ENCODE measurements around the gene ZBTB6. TPM values are rescaled to one million over a fixed set of nuclear protein-coding genes. Genes with fewer than 3 reads are reported as not detected.

The ZBTB6 gene
- total and polyA plus RNA-seq, 9 of the 15 experiments (the other 6 are each of a cell fraction or from before 2014, with no cell fraction given), result 1.4 to 7.2 (median 5.3) TPM

DNA sequence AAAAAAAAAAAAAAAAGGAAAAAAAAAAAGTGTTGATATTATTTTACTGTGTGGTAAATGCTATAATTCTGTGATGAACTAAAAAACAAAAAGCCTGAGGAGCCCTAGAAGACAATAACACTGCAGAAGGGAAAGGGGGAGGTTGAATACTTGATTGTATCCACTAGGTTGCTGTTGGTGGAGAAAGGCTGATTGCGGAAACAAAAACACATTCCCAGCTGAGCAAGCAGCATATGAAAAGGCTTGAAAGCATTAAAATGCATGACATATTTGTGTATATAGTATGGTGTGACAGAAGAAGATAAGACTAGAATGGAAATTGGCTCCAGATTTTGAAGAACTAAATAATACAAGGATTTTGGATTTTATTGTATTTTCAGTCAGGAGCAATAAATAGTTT, 36.6 kb upstream of the ZBTB6 start (continued):
- TF ChIP-seq BRD9 (IDR thresholded peaks at IDR 0.05; ENCODE audit: low read depth, partially characterized antibody), result no peak
- no peak for TF ChIP-seq ZNF282 (CRISPR knock-in tag; IDR thresholded peaks at IDR 0.05)
- TF ChIP-seq HMGN3 (IDR thresholded peaks at IDR 0.05; ENCODE audit: borderline replicate concordance, extremely low read depth, insufficient read length, low read depth, low read length), result no peak
- no peak for TF ChIP-seq TAF15 (IDR thresholded peaks at IDR 0.05; ENCODE audit: low read depth, low read length)

DNA sequence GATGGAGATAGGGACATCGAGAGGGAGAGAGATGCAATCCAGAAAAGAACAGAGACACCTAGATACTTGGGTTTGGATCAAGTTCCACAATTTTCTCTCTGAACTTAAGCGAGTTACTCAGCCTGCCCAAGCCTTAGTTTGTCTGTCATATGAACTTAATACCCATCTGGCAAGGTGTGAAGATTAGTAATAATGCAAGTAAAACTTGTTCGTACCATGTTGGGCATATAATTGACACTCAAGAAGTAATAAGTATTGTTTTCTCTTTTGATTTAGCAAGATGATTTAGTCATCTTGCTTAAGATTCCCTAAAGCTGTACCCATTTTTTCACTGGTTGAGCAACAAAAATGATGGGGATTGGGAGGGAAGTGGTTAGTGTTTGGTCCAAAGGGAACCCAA, 35.2 kb upstream of the ZBTB6 start:
- Histone ChIP-seq H3K79me2 (ENCODE audit: control insufficient read depth, insufficient read depth, low read length) (peaks cover 57% of the 10 kb centered on the region), H3K9me1 (ENCODE audit: control insufficient read depth, insufficient read depth, low read length) (no peaks in the 10 kb centered on the region), H3K9ac (ENCODE audit: insufficient read depth in 1 of 2, low read depth in 2 of 2, low read length in 2 of 2) (no peak overlapping the region), H3K9me3 (replicated peaks; ENCODE audit: control insufficient read depth, insufficient read depth, low read depth, low read length) (no peaks in the 10 kb centered on the region; the same call in 1 of the 2 replicates), H3K4me1 (replicated peaks in 1 of 2; ENCODE audit: control insufficient read depth in 2 of 2, insufficient read depth in 2 of 2, low read length in 2 of 2) (peaks cover 8 to 11% of the 10 kb centered on the region in 2 experiments; a peak in 4 of 5 replicates), H3K27ac (ENCODE audit: extremely low read depth, low read depth, low read length) (no peak overlapping the region), H3K27me3 (ENCODE audit: control insufficient read depth in 2 of 2, insufficient read depth in 2 of 2, low read length in 2 of 2) (no peaks in the 10 kb centered on the region), H4K20me1 (replicated peaks; ENCODE audit: control insufficient read depth, insufficient read depth, low read length) (no peaks in the 10 kb centered on the region), H2AFZ (ENCODE audit: low read depth, low read length) (no peak overlapping the region), H3K36me3 (ENCODE audit: control insufficient read depth, insufficient read depth, low read length) (0 out of 3 replicates have a peak, but pooled peaks cover 3% of the 10 kb centered on the region), H3K4me2 (ENCODE audit: insufficient read depth, low read length) (no peak overlapping the region), H3K4me3 (no peak overlapping the region)
- ChIA-PET POLR2A (interaction anchor here (1.3 kb wide), 1 partner anchor 8 kb away, joined by 5 read pairs; the partner anchor contains the start of gene RABGAP1), CTCF (ENCODE audit: low intra/inter-chr PET ratio) (no interaction called here)
- ATAC-seq (no peak), FAIRE-seq (no peak), DNase-seq (ENCODE audit: extremely low read depth in 1 of 4, low spot score in 3 of 4) (no peak)
- in situ Hi-C loops (cut with MboI) (no loop called here), intact Hi-C loops (cut with micrococcal nuclease) (no loop called here)
- 76% methylated on average over 3 of the region's 3 CpGs for WGBS (ENCODE audit: insufficient coverage, low coverage, missing lambda C conversion rate)
- no TSS peak for BruUV-seq (replicated peaks)
- TF ChIP-seq BRF1 (IDR thresholded peaks at IDR 0.05; ENCODE audit: borderline replicate concordance, extremely low read depth, insufficient read length), result no peak
- TF ChIP-seq PML (IDR thresholded peaks at IDR 0.05; ENCODE audit: low read length), result no peak
- TF ChIP-seq, protein P1, sequence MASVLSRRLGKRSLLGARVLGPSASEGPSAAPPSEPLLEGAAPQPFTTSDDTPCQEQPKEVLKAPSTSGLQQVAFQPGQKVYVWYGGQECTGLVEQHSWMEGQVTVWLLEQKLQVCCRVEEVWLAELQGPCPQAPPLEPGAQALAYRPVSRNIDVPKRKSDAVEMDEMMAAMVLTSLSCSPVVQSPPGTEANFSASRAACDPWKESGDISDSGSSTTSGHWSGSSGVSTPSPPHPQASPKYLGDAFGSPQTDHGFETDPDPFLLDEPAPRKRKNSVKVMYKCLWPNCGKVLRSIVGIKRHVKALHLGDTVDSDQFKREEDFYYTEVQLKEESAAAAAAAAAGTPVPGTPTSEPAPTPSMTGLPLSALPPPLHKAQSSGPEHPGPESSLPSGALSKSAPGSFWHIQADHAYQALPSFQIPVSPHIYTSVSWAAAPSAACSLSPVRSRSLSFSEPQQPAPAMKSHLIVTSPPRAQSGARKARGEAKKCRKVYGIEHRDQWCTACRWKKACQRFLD (CRISPR knock-in tag; IDR thresholded peaks at IDR 0.05), result no peak
- no peak for TF ChIP-seq ZNF507 (tag; conservative IDR thresholded peaks at IDR 0.05)
- TF ChIP-seq ZNF324 (CRISPR knock-in tag; IDR thresholded peaks at IDR 0.05), result no peak
- no peak for TF ChIP-seq SMAD1 (IDR thresholded peaks at IDR 0.05; ENCODE audit: low read depth, low read length, partially characterized antibody)
- no peak for TF ChIP-seq LARP7 (IDR thresholded peaks at IDR 0.05)
- TF ChIP-seq SREBF1 (IDR thresholded peaks at IDR 0.05; ENCODE audit: borderline replicate concordance, low read depth, low read length), result no peak
- TF ChIP-seq, protein P2, sequence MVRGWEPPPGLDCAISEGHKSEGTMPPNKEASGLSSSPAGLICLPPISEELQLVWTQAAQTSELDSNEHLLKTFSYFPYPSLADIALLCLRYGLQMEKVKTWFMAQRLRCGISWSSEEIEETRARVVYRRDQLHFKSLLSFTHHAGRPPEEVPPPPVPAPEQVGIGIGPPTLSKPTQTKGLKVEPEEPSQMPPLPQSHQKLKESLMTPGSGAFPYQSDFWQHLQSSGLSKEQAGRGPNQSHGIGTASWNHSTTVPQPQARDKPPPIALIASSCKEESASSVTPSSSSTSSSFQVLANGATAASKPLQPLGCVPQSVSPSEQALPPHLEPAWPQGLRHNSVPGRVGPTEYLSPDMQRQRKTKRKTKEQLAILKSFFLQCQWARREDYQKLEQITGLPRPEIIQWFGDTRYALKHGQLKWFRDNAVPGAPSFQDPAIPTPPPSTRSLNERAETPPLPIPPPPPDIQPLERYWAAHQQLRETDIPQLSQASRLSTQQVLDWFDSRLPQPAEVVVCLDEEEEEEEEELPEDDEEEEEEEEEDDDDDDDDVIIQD (CRISPR knock-in tag; IDR thresholded peaks at IDR 0.05), result no peak
- no peak for TF ChIP-seq HSF4 (CRISPR knock-in tag; IDR thresholded peaks at IDR 0.05; ENCODE audit: borderline replicate concordance)
- TF ChIP-seq TCF3 (CRISPR knock-in tag; IDR thresholded peaks at IDR 0.05), result no peak
- TF ChIP-seq ZNF347 (CRISPR knock-in tag; IDR thresholded peaks at IDR 0.05; ENCODE audit: low read depth), result no peak
- TF ChIP-seq, protein P3, sequence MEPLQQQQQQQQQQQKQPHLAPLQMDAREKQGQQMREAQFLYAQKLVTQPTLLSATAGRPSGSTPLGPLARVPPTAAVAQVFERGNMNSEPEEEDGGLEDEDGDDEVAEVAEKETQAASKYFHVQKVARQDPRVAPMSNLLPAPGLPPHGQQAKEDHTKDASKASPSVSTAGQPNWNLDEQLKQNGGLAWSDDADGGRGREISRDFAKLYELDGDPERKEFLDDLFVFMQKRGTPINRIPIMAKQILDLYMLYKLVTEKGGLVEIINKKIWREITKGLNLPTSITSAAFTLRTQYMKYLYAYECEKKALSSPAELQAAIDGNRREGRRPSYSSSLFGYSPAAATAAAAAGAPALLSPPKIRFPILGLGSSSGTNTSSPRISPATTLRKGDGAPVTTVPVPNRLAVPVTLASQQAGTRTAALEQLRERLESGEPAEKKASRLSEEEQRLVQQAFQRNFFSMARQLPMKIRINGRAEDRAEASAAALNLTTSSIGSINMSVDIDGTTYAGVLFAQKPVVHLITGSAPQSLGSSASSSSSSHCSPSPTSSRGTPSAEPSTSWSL (CRISPR knock-in tag; IDR thresholded peaks at IDR 0.05; ENCODE audit: borderline replicate concordance), result no peak
- TF ChIP-seq TAF15 (IDR thresholded peaks at IDR 0.05; ENCODE audit: low read depth, low read length), result no peak
- no peak for TF ChIP-seq EHMT2 (IDR thresholded peaks at IDR 0.05)
- no peak for TF ChIP-seq ZNF780A (CRISPR knock-in tag; IDR thresholded peaks at IDR 0.05)
